Pancreas (tissue), 10 donors: ENCODE results near the gene MEA1. TPM values are rescaled to one million over a fixed set of nuclear protein-coding genes. Genes with fewer than 3 reads are reported as not detected.
"Not testable (repeated sequence)": the region's sequence is repeated elsewhere in the genome, so short reads cannot be mapped to it uniquely, and the experiment has no call there.

Source experiments
- ATAC-seq, 4 donors: fragments of 200-7000 bp; cut with Tn5 transposase; one replicate each; pipeline versions ENCODE4 v1.8.0 to v1.9.1; 2020; ENCODE audit warnings: mild to moderate bottlenecking in 4 of 4, moderate library complexity in 4 of 4
- DNase-seq, 6 donors: peaks; one replicate each; pipeline ENCODE4 v3.0.0-alpha.2; 2020
- FAIRE-seq: peaks from 2 replicates; lab custom pipeline; 2012; peaks lifted over from hg19 to GRCh38; lab: Jason Lieb, UNC
- H3K27ac ChIP-seq, 4 donors: fragments of 200-600 bp; sonication (generic); 1 replicate in 3 of 4; 2 replicates in 1 of 4; pipeline versions ENCODE4 v1.5.0 to v1.8.0; 2020
- H3K27me3 ChIP-seq, 4 donors: fragments of 200-600 bp; one replicate each; pipeline ENCODE4 v1.8.0; 2021
- H3K36me3 ChIP-seq, 3 donors: fragments of 200-600 bp; sonication (generic) in 1 of 3; one replicate each; pipeline versions ENCODE4 v1.5.0 to v1.8.0; 2020 to 2021
- H3K4me1 ChIP-seq, 3 donors: fragments of 200-600 bp; one replicate each; pipeline ENCODE4 v1.8.0; 2021
- H3K4me3 ChIP-seq, 4 donors: fragments of 200-600 bp; sonication (generic) in 2 of 4; one replicate each; pipeline versions ENCODE4 v1.5.0 to v1.8.0; 2020 to 2021
- H3K9me3 ChIP-seq, 4 donors: fragments of 200-600 bp; one replicate each; pipeline ENCODE4 v1.8.0; 2021
- CTCF ChIP-seq, 4 donors: fragments of 200-600 bp; sonication (generic) in 3 of 4; IDR thresholded peaks; one replicate each; pipeline versions ENCODE4 v1.5.0 to v1.8.0; 2021; ENCODE audit warnings: antibody characterized with exemption in 4 of 4
- whole genome bisulfite sequencing, 2 donors: extraction: QIAGEN DNeasy Blood & Tissue Kit; methylation state at CpG; one replicate each; pipeline ENCODE4 v1.1.7; 2013; 5-methylcytosine and 5-hydroxymethylcytosine counted together
- intact Hi-C, 3 donors: fragments of 100-400 bp; cut with DNase I; formaldehyde crosslinking; loops; one replicate each; pipeline versions ENCODE4 v1.11.1 to v1.14.2; 2022
- polyA plus RNA-seq, 2 donors: library from polyadenylated mRNA; stranded (reverse); fragments of 200-250 nt; gene quantifications; one replicate each; pipeline ENCODE4 v1.2.3, GENCODE V29; 2013
- total RNA-seq, 6 donors: library from RNA; stranded (reverse); fragmentation: NEBNext Ultra II Directional in 4 of 6; extraction: Animal tissue kit (Norgen Biotek cat#: 25700) in 4 of 6; gene quantifications; one replicate each; pipeline versions ENCODE4 v1.2.1 to v1.2.4, GENCODE V29; 2021 to 2023
- donor health status: healthy with polysubstance abuse.
- donor health status: DM: no; HTN: no; CAD: no; lungs with moderate emphysema.
- donor health status: DM: no; HTN: no; CAD: no.
- donor health status: control.
- donor health status: control.
- donor health status: Bipolar disorder and iron deficiency.
- donor health status: DM: yes; HTN: yes; CAD: no.
- donor health status: DM: no; HTN: no; CAD: no.
- donor health status: DM: no; HTN: no; CAD: no.
- donor health status: DM: yes; HTN: yes; CAD: no.

The MEA1 gene
- total and polyA plus RNA-seq, 8 donors, result 16.5 to 48.7 (median 24.6) TPM

GRCh38 chr6:43007126-43007525 is 6.6 kb downstream of the MEA1 start:
- no peak for ATAC-seq
- H3K4me1 ChIP-seq, result no peaks in the 10 kb centered on the region
- H3K27ac ChIP-seq, result no peak overlapping the region
- 91% methylated on average over 9 of the region's 9 CpGs for WGBS, 2 donors
- no peak overlapping the region for H3K4me3 ChIP-seq
- TF ChIP-seq CTCF (IDR thresholded peaks at IDR 0.05), result no peak
- H3K9me3 ChIP-seq, result no peaks in the 10 kb centered on the region
- no peak for FAIRE-seq
- intact Hi-C loops, result no loop called here
- no peak for DNase-seq
- no peaks in the 10 kb centered on the region for H3K27me3 ChIP-seq
- peaks cover 0 to 32% (median 7%) of the 10 kb centered on the region in 3 donors for H3K36me3 ChIP-seq

- DNase-seq (no peak), ATAC-seq (no peak), FAIRE-seq (no peak)
- Histone ChIP-seq H3K4me1 (no peaks in the 10 kb centered on the region), H3K36me3 (peaks cover 0 to 28% (median 7%) of the 10 kb centered on the region in 3 donors), H3K4me3 (no peak overlapping the region), H3K27ac (no peak overlapping the region), H3K27me3 (no peaks in the 10 kb centered on the region), H3K9me3 (no peaks in the 10 kb centered on the region)
- intact Hi-C loops, result no loop called here
- TF ChIP-seq CTCF (IDR thresholded peaks at IDR 0.05), result no peak
- WGBS, 2 donors, result 94 to 96% methylated on average over 11 of the region's 11 CpGs
Measured at GRCh38 chr6:43006251-43006650, 7.5 kb downstream of the MEA1 start.

- TF ChIP-seq CTCF (IDR thresholded peaks at IDR 0.05), result no peak
- H3K4me3 ChIP-seq, result no peak overlapping the region
- H3K27ac ChIP-seq, result no peak overlapping the region
- intact Hi-C loops, result no loop called here
- H3K36me3 ChIP-seq, result peaks cover 0 to 24% (median 7%) of the 10 kb centered on the region in 3 donors
- H3K27me3 ChIP-seq, result no peaks in the 10 kb centered on the region
- H3K9me3 ChIP-seq, result no peaks in the 10 kb centered on the region
- no peak for FAIRE-seq
- ATAC-seq, result no peak
- no peaks in the 10 kb centered on the region for H3K4me1 ChIP-seq
- DNase-seq, result no peak
- WGBS, 2 donors, result 83 to 90% methylated on average over 5 of the region's 5 CpGs
Measured at GRCh38 chr6:43005844-43006243, 7.9 kb downstream of the MEA1 start.

GRCh38 chr6:43001843-43002242 is 11.9 kb downstream of the MEA1 start:
- H3K4me3 ChIP-seq, result no peak overlapping the region
- H3K4me1 ChIP-seq, result no peaks in the 10 kb centered on the region
- intact Hi-C loops, result no loop called here
- no peak for FAIRE-seq
- H3K27me3 ChIP-seq, result no peaks in the 10 kb centered on the region
- no peak for DNase-seq
- no peaks in the 10 kb centered on the region for H3K9me3 ChIP-seq
- 96 to 97% methylated on average over 8 of the region's 8 CpGs for WGBS, 2 donors
- no peak for ATAC-seq
- no peak for TF ChIP-seq CTCF (IDR thresholded peaks at IDR 0.05)
- H3K27ac ChIP-seq, result no peak overlapping the region
- no peaks in the 10 kb centered on the region for H3K36me3 ChIP-seq

- H3K9me3 ChIP-seq, FAIRE-seq, H3K36me3 ChIP-seq, H3K4me3 ChIP-seq, H3K27me3 ChIP-seq, intact Hi-C loops, H3K4me1 ChIP-seq, ATAC-seq, DNase-seq, H3K27ac ChIP-seq: not testable (repeated sequence)
- WGBS, 2 donors, result 83 to 85% methylated on average over 9 of the region's 9 CpGs
Measured at GRCh38 chr6:42998205-42998604, 15.5 kb downstream of the MEA1 start.
